ENCODE data around the gene ANKRD11.
"Not testable (repeated sequence)": the region's sequence is repeated elsewhere in the genome, so short reads cannot be mapped to it uniquely, and the experiment has no call there.

Gene ANKRD11

GRCh38 chr16:89307421-89307805 lies 182.9 kb downstream of the ANKRD11 start:
- no peak overlapping the region for H3K4me3 ChIP-seq (replicated peaks; ENCODE audit: low read depth, low read length)
- DNase-seq (ENCODE audit: low read depth): no peak
- no peak for TF ChIP-seq CTCF (IDR thresholded peaks at IDR 0.05; ENCODE audit: low read length, missing control alignments)

- H3K4me3 ChIP-seq (replicated peaks; ENCODE audit: low read depth, low read length); DNase-seq (ENCODE audit: low read depth): not testable (repeated sequence)
Observed at GRCh38 chr16:89306457-89307420, 183.6 kb downstream of the ANKRD11 start.

- DNase-seq (ENCODE audit: low read depth): no peak
- no peak overlapping the region for H3K4me3 ChIP-seq (replicated peaks; ENCODE audit: low read depth, low read length)
- TF ChIP-seq CTCF (IDR thresholded peaks at IDR 0.05; ENCODE audit: low read length, missing control alignments): no peak
Observed at GRCh38 chr16:89304941-89305705, 185.2 kb downstream of the ANKRD11 start.

GRCh38 chr16:89304181-89304851 lies 186.0 kb downstream of the ANKRD11 start:
- no peak for DNase-seq (ENCODE audit: low read depth)
- H3K4me3 ChIP-seq (replicated peaks; ENCODE audit: low read depth, low read length): no peak overlapping the region
- TF ChIP-seq CTCF (IDR thresholded peaks at IDR 0.05; ENCODE audit: low read length, missing control alignments): no peak

- no peak for DNase-seq (ENCODE audit: low read depth)
- TF ChIP-seq CTCF (IDR thresholded peaks at IDR 0.05; ENCODE audit: low read length, missing control alignments): no peak
- no peak overlapping the region for H3K4me3 ChIP-seq (replicated peaks; ENCODE audit: low read depth, low read length)
Observed at GRCh38 chr16:89303617-89304016, 186.7 kb downstream of the ANKRD11 start.

- no peak overlapping the region for H3K4me3 ChIP-seq (replicated peaks; ENCODE audit: low read depth, low read length)
- no peak for DNase-seq (ENCODE audit: low read depth)
- TF ChIP-seq CTCF (IDR thresholded peaks at IDR 0.05; ENCODE audit: low read length, missing control alignments): no peak
Observed at GRCh38 chr16:89300976-89301360, 189.4 kb downstream of the ANKRD11 start.

Data from fibroblast of pulmonary artery (primary cell).